H1 (cell line): ENCODE measurements around the gene FAM3B.

Experiments used
- BCL11A ChIP-seq, 2 experiments: IDR thresholded peaks; one replicate each; pipeline ENCODE4 v1.6.1; 2011; ENCODE audit warnings: low read depth in 2 of 2, low read length in 2 of 2, mild to moderate bottlenecking in 2 of 2
- EP300 ChIP-seq, 2 experiments: IDR thresholded peaks; 1 replicate in 1 of 2; 2 replicates in 1 of 2; pipeline ENCODE4 v1.6.1; 2011 to 2012; ENCODE audit warnings: low read depth in 2 of 2, low read length in 2 of 2, mild to moderate bottlenecking in 2 of 2, borderline replicate concordance in 1 of 2, inconsistent platforms in 1 of 2, moderate library complexity in 1 of 2
- GABPA ChIP-seq: IDR thresholded peaks from 2 replicates; pipeline ENCODE4 v1.6.1; 2011; ENCODE audit warnings: mild to moderate bottlenecking, low read length, moderate library complexity, borderline replicate concordance; ENCODE audit not compliant: insufficient read depth
- HDAC6 ChIP-seq: IDR thresholded peaks from one replicate; pipeline ENCODE4 v1.7.1; 2012; ENCODE audit warnings: low read depth, mild to moderate bottlenecking, inconsistent platforms, low read length, moderate library complexity
- PHF8 ChIP-seq: fragments of 200-600 bp; sonication (generic); conservative IDR thresholded peaks from 2 replicates; pipeline ENCODE4 v1.7.1; 2012; ENCODE audit warnings: low read depth, mild to moderate bottlenecking, inconsistent platforms, low read length, moderate library complexity
- POLR2AphosphoS5 ChIP-seq: IDR thresholded peaks from 2 replicates; pipeline ENCODE4 v1.6.1; 2011; ENCODE audit warnings: low read depth, low read length
- RAD21 ChIP-seq, 2 experiments: IDR thresholded peaks in 1 of 2; conservative IDR thresholded peaks in 1 of 2; 2 replicates each; pipeline ENCODE4 v1.6.1; 2011; ENCODE audit warnings: low read depth in 2 of 2, low read length in 2 of 2, improper control_type of control experiment in 1 of 2, inconsistent platforms in 1 of 2, mild to moderate bottlenecking in 1 of 2, moderate library complexity in 1 of 2
- TAF1 ChIP-seq: IDR thresholded peaks from 2 replicates; pipeline ENCODE4 v1.6.1; 2011; ENCODE audit warnings: mild to moderate bottlenecking, low read depth, low read length
- TEAD4 ChIP-seq: IDR thresholded peaks from 2 replicates; pipeline ENCODE4 v1.6.1; 2012; ENCODE audit warnings: low read depth, low read length, inconsistent platforms, mixed read lengths
- TF ChIP-seq, protein P1 (sequence below), 3 experiments: IDR thresholded peaks; 1 replicate in 2 of 3; 2 replicates in 1 of 3; pipeline versions ENCODE4 v1.5.1 to v1.6.1; 2011; ENCODE audit warnings: low read length in 3 of 3, mild to moderate bottlenecking in 3 of 3, inconsistent platforms in 2 of 3, low read depth in 1 of 3, moderate library complexity in 1 of 3; ENCODE audit not compliant: insufficient read depth in 1 of 3; ENCODE audit errors: control extremely low read depth in 1 of 3

DNA sequence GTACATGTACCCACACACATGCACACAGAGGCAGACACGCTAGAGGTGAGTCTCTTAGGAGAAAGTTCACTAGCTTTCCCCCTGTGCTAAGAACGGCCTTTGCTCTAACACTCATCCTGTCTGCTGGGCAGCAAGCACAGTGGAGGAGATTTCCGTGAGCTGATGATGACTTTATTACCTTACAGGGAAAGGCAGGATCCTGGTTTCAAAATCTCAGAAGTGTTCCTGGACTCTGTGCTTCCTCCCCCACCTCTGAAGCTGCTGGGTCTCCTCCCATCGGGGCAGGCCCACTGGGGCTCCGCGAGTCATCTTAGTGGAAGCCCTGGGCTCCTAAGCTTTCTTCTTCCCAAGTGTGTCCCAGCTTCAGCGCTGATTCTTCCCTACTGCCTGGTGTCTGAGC, 2.7 kb downstream of the FAM3B start:
- TF ChIP-seq EP300 (IDR thresholded peaks at IDR 0.05; ENCODE audit: borderline replicate concordance in 1 of 2, low read depth in 2 of 2, low read length in 2 of 2) = no peak
- TF ChIP-seq GABPA = no peak
- no peak for TF ChIP-seq HDAC6
- TF ChIP-seq BCL11A (IDR thresholded peaks at IDR 0.05; ENCODE audit: low read depth in 2 of 2, low read length in 2 of 2) = no peak
- no peak for TF ChIP-seq TEAD4
- TF ChIP-seq, protein P1, sequence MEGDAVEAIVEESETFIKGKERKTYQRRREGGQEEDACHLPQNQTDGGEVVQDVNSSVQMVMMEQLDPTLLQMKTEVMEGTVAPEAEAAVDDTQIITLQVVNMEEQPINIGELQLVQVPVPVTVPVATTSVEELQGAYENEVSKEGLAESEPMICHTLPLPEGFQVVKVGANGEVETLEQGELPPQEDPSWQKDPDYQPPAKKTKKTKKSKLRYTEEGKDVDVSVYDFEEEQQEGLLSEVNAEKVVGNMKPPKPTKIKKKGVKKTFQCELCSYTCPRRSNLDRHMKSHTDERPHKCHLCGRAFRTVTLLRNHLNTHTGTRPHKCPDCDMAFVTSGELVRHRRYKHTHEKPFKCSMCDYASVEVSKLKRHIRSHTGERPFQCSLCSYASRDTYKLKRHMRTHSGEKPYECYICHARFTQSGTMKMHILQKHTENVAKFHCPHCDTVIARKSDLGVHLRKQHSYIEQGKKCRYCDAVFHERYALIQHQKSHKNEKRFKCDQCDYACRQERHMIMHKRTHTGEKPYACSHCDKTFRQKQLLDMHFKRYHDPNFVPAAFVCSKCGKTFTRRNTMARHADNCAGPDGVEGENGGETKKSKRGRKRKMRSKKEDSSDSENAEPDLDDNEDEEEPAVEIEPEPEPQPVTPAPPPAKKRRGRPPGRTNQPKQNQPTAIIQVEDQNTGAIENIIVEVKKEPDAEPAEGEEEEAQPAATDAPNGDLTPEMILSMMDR (IDR thresholded peaks at IDR 0.05; ENCODE audit: control extremely low read depth in 1 of 3, insufficient read depth in 1 of 3, low read depth in 1 of 3, low read length in 3 of 3) = no peak
- no peak for TF ChIP-seq PHF8
- no peak for TF ChIP-seq POLR2AphosphoS5
- no peak for TF ChIP-seq RAD21 (IDR thresholded peaks at IDR 0.05 in 1 of 2, conservative IDR thresholded peaks at IDR 0.05 in 1 of 2; ENCODE audit: low read depth in 2 of 2, low read length in 2 of 2)
- TF ChIP-seq TAF1 = no peak
